SH-SY5Y (cell line): ENCODE data around the gene TIAM2.

Experiments
- GATA2 ChIP-seq: IDR thresholded peaks from 2 replicates; pipeline ENCODE4 v1.6.1; 2011; ENCODE audit warnings: mild to moderate bottlenecking, low read depth, low read length
- GATA3 ChIP-seq: IDR thresholded peaks from 2 replicates; pipeline ENCODE4 v1.6.1; 2011; ENCODE audit warnings: low read depth, mild to moderate bottlenecking, low read length, moderate library complexity

- TF ChIP-seq GATA2, result no peak
- no peak for TF ChIP-seq GATA3
These were observed 111.5 kb downstream of the TIAM2 start for GRCh38 chr6:155106456-155107115.
